ENCODE measurements around the gene ANKH.

The ANKH gene

DNA sequence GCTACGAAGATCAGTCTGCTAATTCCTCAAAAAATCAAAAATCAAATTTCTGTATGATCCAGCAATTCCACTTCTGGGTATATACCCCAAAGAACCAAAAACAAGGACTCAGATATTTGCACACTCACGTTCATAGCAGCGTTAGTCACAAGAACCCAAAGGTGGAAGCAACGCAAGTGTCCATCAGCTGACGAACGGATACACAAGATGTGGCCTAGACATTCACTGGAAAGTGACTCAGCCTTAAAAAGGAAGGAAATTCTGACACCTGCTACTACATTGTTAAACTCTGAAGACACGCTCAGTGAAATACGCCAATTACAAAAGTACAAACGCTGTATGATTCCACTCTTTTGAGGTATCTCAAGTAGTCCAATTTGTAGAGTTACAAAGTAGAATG is 113.7 kb downstream of the ANKH start:
- no peak for DNase-seq

DNA sequence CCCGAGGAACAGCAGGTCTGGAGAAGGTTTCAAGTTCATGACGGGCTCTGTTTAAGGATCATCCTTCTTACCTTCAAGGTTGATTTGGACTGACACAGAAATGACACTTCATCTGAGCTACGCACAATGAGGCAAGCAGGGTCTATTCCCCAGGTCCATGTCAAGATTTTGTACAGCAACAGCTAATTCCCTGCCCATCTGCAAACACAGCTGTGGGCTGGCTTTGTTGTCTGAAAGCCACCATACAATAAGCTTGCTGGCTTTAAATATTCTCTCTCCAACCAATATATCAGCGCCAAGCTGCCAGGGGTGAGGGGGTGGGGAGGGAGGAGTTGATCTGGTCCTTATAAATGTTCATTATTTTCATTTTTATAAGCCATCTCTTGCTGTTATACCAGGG is 115.1 kb downstream of the ANKH start:
- DNase-seq, result no peak

DNA sequence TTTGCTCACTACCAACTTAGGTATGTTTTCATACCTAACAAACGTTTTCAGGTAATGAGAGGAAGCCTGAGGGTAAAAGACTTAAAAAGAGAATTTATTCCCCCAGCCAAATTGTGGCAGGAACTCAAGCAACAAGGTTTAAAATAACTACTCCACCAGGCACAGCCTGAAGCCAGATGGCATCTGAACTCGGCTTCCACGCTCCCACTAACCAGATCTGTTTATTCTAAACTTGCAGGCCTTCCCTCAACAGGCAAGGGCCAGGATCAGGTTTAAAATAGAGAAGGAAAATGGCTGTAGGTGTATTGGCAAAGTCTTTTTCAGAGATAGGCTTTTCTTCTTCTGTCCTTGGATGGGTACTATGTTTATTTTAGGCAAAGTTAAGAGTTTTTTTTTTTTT is 117.6 kb downstream of the ANKH start:
- no peak for DNase-seq

DNA sequence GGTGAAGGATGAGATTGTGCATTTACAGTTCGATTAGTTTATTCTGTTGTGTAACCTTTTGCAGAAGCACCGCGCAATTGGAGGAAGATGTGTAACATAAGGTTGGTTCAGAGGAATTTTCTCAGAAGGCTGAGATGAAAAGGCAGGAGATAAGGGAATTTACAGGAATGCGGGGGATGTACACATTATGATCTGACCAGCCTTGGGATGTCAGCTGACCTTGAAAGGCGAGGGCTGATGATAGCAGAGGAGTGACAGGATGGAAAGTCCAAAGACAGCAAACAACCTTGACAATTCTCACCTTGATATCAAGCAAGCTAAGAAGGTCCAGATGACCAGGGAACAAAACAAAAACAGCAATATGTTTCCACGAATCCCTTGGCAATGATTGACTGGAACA is 118.3 kb downstream of the ANKH start:
- DNase-seq, result no peak

DNA sequence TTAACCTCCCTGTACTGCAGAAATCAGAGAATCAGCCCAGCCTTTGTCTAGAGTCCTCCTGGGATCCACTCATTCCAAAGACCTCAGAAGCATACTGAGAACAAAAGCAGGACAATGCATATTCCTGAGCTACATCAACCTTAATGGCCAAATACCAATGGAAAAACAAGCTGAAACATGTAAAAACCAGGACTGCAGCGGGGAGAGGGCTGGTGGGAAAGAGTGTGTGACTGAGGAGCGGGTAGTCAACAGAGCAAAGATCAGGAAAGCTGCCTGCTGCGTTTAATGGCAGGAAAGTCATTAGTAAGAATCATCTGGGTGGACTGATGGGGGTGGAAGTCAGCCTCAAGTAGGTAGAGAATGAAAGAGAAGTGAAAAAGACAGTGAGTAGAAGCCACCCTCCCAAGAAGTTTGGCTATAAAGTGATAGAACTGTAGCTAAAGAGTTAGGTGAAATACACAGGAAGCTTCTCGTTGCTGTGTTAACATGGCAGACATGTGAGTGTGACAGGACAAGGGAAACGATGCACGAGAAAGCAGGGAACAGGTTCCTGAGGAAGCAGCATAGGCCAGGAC is 119.0 kb downstream of the ANKH start:
- DNase-seq, result no peak

DNA sequence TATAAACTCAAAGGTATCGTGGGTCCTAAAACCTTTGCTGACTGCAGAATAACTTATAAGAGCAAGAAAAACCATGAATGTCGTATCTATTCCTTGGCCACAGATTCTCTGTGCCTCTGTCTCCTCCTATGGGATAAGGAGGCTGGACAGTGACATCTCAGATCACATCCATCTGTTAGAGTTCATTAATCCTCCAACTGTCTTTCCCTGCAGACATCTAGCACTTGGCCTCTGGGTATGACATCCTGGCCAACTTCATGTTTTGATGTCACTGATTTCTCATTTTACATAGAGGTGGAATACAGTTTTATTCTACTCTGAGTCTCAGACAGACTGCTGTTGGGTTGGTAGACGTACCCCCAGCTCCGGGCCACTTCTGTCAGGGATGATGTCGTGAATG is 120.9 kb downstream of the ANKH start:
- no peak for DNase-seq

DNA sequence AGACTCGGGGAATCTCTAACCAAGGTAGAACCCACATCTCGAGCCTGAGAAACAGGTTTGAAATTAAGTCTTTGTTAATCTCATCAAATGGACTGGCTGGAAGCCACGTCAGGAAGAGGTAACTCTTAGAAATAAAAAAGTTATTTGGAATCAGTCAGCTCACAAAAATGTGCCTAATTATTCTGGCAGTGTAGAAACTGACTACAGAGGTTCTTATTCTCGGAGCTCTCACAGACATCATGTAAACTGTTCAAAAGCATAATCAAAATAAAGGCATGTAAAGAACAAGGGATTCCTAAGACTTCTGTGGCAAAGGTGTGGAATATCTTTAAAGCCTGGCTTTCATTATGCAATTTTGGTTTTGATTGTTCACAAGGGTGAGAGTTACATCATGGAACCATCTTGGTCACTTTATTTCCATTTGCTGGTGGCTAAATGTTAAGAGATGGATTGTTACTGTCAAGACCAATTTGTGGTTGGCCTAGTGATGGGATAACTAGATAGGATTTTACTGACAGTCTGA is 121.9 kb downstream of the ANKH start:
- no peak for DNase-seq

DNA sequence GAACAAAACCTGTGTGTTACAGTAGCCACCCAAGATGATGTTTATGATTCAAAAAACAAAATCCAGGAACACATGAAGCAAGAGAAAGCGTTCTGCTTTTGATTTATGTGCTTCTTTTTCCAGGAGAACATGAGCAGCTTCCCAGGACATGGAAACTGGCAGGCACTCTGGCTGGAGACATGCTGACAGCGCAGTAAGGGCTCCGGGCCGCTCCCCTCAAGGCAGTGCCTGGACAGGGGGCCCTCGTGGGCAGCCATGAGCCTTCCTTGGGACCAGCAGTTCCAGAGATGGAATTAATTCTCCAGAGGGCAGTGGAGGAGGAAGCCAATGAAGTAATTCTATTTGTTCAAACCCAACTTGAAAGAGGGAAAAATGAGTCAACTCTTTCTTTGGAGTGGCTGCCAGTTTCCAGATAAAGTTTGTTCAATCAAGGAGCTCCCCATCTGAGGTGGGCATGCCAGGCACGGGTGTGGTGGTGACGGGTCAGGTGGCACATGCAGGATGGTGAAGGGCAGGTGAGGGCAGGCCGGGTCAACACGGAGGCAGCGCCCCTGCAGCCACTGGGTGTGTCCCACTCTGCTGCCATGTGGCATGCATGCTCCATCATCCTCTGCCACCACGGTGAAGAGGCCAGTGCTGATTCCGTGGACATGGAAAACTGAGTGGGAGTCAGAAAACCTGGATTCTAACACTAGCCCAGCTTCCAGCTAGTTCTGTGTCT is 123.2 kb downstream of the ANKH start:
- no peak for DNase-seq

DNA sequence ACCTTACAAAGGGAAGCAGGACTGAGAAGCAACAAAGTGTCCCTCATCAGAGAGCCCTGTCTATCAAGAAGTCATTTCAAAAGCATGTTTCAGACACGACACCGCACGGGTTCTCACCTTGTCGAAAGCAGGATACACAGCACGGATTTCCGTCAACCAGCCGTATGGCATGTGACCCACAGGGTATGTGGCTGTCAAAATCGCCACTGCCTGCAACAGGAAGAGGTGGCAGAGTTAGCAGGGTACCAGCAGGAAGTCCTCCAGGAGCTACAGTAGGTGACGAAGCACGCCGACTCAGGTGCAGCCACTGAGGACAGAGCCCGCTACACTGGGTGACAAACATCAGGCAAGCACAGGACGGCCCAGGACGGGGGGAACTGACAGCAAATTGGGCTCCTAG is 125.8 kb downstream of the ANKH start:
- DNase-seq, result no peak

DNA sequence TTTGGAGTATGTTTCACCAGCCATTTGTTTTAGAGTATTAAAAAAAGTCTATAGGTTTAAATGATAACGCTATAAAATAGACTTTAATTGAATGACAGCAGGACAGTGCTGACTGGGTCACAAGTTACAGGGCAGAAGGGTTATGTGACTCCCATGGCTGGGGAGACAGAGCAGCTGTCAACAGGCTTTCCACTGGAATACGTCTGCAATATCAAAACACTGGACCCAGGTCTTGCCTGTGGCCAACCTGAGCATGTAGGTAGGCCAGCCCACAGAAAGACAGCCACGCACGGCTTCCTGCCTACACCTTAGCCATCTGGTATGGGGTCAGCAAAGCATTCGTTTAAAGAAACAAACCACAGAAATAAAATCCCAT is 126.4 kb downstream of the ANKH start:
- no peak for DNase-seq

DNA sequence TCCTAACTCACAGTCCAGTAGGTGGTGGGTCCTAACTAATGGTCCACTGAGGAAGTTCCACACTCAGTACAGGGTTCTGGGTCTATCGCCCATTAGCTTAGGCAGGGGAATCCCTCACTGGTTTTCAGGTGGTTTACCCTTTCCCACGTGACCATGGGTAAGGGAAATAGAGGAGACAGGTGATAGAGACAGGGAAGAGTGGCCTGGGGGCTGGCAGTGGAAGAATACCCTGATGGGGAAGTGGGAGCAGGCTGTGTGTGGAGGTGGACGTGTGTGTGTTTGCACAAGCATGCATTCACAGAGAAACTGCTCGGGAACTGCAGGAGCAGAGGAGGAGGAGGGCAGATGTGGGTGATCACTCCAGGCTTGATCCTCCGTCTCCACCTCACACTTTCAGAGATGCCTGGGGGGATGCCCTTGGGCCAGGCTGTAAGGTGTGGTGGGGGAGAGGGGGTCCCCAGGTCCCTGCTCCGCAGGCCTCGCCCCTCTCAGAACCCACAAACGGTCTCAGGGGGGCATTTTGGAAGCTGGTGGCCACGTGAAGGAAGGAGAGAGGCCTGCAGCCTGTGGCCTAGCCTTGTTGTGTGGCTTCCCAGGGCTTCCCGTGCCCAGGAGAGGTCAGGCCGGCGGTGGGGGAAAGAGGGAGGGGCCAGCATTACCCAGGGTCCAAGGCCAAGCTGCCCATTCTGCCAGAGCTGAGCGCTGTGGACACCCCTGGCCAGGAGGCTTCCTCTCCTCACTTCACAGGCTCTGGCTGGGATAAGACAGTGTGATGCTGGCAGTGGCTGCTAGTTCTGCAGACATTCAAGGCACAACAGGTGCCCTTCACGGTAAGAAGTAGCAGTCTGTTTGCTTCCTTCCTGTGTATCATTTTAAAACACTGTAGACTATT is 127.0 kb downstream of the ANKH start:
- no peak for DNase-seq

DNA sequence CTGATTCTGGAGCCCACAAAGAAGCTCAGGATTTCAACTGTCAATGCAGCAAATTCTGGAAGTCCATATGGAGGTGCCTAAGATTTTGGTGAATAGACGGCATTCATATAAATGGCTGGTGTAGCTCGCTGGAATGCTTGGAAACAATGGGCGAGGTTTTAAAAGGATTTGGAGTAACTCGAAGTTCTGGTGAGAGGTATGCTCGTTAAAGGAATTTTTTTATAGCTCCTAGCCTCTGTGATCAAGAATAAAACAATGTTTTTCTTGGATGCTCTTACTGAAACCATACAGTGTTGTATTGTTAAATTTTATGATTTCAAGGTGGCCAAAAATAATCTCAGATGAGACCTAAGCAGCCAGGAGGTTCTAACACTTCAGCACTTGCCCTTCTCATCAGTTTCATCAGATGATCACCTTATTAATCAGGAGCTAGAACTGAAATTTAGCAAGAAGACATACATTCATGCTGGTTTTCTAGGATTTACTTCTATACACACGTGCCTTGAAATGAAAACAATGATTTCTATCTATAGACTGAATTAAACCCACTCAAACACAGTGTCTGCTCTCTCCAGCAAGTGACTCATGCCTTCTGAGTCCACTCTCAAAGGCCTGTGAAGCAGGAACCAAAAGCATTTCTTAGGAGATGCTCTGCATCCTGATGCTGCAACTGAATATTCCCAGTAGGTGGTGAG is 127.8 kb downstream of the ANKH start:
- no peak for DNase-seq

DNA sequence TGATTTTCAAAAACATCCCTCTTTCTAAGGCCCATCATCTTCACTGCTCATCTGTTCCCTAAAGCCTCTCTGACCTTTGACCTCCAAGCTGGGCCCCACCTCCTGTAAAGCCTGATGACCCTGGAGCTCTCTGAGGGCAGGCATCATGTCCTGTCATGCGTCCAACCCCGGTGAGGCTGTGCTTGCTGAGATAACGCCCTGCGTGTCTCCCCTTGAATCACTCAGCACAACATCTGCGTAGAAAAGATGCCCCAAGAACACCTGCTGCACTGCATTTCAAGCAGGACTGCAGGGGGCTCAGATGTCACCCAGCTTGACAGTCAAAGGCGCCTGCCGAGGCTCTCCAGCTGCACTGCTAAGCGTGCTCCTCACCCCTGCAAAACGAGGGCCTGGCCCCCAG is 129.1 kb downstream of the ANKH start:
- DNase-seq, result no peak

DNA sequence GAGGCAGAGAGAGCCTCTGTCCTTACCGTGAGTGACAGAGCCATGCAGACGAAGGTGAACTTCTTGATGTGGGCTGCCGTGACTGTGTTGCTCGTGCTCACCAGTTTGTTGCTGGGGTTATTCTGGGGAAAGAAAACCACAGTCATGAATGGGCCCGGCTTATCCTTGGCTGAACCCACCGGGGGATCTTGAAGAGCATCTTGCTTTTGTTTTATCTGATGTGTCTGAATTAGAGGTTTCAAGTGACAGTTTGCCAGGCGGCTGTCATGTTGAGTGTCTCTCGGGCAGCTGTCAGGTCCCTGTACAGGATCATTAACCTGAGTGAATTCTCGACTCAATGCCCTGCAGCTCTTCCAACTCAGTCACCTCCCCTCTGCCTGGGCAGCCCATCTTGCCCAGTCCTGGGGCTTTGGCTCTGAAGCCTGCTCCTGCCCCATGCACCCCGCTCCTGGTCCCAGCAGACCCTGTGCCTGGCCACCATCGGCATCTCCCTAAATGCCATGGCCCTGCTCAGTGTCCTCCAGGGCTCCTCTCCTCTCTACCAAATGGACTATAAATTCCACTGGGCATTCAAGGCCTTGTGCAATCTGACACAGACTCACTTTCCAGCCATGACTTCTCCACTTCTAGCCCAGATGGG is 129.7 kb downstream of the ANKH start:
- DNase-seq, result no peak

DNA sequence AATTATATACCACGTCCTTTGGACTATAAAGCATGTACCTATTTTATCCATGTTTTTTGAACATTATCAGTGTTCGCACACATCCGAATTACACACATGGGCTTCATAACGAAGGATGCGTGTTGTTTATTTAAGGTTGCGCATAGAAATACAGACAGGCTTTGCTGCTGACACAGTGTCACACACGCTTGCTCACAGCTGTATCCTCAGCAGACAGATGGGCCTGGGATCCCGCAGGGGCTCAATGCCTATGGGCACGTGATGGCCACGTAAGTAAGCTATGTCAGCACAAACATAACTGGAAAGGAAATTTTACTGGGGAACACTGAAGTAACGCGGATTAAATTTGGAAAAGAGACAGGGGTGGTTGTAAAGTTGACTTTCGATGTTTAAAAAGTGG is 130.4 kb downstream of the ANKH start:
- DNase-seq, result no peak

DNA sequence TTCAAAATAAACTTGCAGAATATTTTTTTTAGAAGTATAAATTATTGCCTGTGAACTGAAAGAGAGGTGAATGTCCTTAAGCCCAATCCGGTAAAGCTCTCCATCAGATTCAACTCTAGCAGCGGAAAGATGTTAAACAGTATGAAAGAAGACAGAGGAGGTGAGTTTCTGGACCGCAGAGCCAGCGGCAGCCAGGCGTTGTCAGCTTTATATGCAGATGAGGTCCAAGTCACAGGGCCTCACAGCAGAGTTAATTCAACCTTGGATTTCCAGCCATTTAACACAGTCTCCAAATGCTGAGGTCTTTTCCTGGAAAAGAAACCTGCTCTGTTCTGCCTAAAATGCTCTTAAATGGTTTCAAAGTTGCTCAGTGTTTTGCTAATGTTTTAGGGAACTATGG is 131.6 kb downstream of the ANKH start:
- no peak for DNase-seq

DNA sequence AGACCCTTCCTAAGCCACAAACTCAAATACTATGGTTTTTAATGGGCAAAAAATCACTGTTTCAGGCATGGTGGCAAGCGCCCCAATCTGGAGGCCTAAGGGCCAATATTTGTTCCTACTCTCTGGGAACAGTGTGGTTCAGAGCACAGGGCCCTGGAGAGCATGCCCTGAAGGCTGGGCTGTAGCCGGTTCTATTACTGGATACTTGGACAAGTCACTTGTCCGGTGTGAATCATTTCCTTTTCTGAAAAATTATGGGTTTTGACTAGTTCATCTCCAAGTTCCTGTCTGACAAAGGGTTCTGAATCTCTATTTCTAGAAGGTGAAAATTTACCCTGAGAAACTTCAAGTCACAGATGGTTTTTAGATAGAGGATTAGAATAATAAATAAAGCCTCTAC is 132.0 kb downstream of the ANKH start:
- DNase-seq, result no peak

DNA sequence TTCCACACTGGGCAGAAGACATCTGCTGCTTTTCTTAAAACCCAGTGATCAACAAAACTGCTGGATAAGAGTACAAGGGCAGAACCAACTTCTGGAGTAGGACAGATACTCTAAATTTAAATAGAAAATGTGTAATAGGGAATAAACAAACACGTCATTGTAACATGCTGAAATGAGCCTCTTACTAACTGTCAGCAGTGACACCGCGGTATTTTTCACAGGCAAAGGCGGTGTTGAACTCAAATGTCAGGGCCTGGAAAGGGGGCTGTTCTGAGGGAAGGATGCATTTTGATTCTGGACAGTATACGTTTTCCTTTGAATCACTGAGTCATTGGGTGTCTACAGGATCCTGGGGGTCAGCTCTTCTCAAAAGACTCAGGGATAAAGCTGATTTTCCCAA is 133.5 kb downstream of the ANKH start:
- no peak for DNase-seq

DNA sequence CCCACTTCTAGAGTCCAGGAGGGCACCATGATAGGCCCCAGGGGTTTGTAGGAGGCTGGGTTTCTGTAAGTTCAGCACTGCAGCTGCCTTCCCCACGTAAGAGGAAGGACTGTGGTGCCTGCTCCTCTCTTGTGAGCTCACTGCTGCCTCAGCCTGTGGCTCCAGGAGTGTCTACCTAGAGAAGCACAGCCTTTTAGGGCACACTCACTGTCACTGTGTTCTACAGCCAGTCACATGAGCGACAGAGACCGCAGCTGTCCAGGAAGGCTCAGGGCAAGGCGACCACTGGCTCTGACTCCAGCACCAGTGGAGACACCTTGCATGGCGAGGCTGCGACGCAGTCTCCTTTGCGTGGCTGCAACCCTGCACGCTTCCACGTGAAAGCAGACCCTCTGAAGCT is 134.3 kb downstream of the ANKH start:
- no peak for DNase-seq

DNA sequence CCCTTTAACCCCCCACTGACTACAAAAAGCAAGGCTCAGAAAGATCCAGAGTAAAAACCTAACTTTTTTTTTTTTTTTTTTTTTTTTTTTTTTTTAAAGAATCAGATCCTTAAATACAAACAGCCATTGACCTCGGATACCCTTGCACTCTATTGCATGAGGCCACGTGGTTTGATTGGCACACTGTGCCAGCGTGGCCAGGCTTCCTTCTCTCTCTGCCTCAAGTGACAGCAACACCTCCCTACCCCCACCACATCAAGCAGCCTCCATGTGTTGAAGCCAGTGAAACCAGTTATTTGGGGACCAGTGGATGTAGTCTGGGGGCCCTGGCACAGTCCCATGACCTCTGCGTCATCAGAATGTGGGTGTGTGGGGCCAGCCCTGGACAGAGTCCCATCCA is 135.6 kb downstream of the ANKH start:
- no peak for DNase-seq

DNA sequence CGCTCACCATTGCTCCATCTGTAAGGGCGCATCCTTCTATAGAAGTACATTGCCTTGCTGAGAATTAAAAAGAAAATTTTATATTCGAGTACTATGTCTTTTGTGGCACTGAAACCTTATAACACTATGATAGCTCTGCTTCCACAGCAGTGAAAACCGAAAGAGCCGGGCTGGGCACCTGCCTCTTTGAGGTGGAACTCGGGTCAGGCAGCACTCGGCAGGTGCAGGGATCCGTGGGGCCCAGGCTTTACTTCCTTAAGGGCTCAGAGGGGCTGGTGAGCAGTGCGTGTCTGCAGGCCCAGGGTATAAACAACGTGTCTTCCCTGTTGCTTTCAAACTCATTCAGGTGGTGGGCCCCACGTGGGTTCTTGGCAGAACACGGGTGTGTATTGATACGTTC is 137.2 kb downstream of the ANKH start:
- no peak for DNase-seq

DNA sequence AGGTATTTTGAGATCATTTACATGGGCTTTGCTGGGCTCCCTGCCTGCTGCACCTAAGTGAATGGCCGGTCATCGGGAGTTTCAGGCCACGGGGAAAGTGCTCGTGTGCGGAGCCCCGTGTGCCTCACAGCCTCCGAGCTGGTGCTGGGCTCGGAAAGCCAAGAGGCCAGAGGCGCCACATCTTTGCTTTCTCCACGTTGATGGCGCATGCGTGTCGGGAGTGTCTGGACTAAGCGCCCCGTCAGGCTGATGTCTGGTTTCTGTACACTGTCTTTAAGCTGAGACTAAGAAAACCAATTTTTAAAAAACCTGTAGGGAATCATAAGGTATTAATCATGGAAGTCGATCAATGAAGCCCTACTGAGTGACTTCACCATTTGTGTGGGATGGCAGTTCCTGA is 137.9 kb downstream of the ANKH start:
- DNase-seq, result no peak

DNA sequence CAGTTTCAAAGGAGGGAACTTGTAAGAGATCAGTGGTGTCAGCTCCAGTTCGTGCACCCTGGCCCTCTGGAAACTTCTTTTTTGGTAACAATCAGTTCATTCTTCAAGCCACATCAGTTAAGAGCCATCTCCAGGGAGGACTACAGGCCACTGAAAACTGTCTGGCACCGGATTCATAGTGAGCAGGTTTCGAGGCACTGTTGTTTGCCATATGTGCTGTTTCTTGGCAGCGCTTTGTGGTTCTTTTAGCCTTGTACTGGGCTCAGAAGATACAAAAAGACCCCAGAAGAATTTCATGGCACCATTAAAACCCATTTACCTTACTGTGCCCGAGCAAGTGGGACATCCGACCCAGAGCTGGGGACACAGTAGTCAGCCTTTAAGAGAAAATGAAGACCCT is 138.6 kb downstream of the ANKH start:
- no peak for DNase-seq
